ENCODE measurements around the gene CNTN5.

CNTN5 gene

GRCh38 chr11:100188137-100188783 lies 1167.5 kb downstream of the CNTN5 start:
- H3K4me3 ChIP-seq (ENCODE audit: insufficient read depth in 1 of 2, low read depth in 1 of 2, low read length in 2 of 2), result no peak overlapping the region

GRCh38 chr11:100190395-100190794 lies 1169.6 kb downstream of the CNTN5 start:
- no peak overlapping the region for H3K14ac ChIP-seq (ENCODE audit: low read length in 2 of 2)
- H3K79me1 ChIP-seq (replicated peaks; ENCODE audit: low read length, poor library complexity, severe bottlenecking), result no peaks in the 10 kb centered on the region
- DNase-seq, result no peak
- H2BK120ac ChIP-seq (ENCODE audit: low read depth, low read length), result no peak overlapping the region
- H3K27ac ChIP-seq (ENCODE audit: low read length, poor library complexity, severe bottlenecking), result no peak overlapping the region
- no peaks in the 10 kb centered on the region for H3K36me3 ChIP-seq (ENCODE audit: control insufficient read depth in 1 of 2, insufficient read depth in 2 of 2, low read depth in 1 of 2, low read length in 2 of 2)
- WGBS, result 80% methylated on average over 2 of the region's 3 CpGs
- no peak overlapping the region for H2BK12ac ChIP-seq (ENCODE audit: low read length in 2 of 2)
- H3K9me3 ChIP-seq (ENCODE audit: control insufficient read depth, low read length), result no peaks in the 10 kb centered on the region
- H3K4me1 ChIP-seq (ENCODE audit: control insufficient read depth, insufficient read depth, low read depth, low read length), result no peaks in the 10 kb centered on the region
- H3K27me3 ChIP-seq (ENCODE audit: control insufficient read depth in 1 of 2, insufficient read depth in 1 of 2, low read length in 2 of 2), result no peaks in the 10 kb centered on the region
- H2BK15ac ChIP-seq (ENCODE audit: low read depth, poor library complexity, severe bottlenecking), result no peak overlapping the region
- no peak overlapping the region for H2AFZ ChIP-seq (ENCODE audit: low read depth, low read length)
- H3K4ac ChIP-seq (ENCODE audit: low read depth in 1 of 2, low read length in 2 of 2), result no peak overlapping the region
- no peak overlapping the region for H3K23ac ChIP-seq (ENCODE audit: low read length in 2 of 2)
- H4K91ac ChIP-seq (ENCODE audit: low read length), result no peak overlapping the region
- H3K9ac ChIP-seq (ENCODE audit: low read length), result no peak overlapping the region
- H4K8ac ChIP-seq (ENCODE audit: low read length), result no peak overlapping the region
- H3K4me2 ChIP-seq (ENCODE audit: low read length, poor library complexity, severe bottlenecking), result no peak overlapping the region
- H3K18ac ChIP-seq (ENCODE audit: low read depth in 1 of 2, low read length in 2 of 2), result no peak overlapping the region
- no peak overlapping the region for H2BK5ac ChIP-seq (ENCODE audit: low read depth, low read length, poor library complexity, severe bottlenecking)
- H3K4me3 ChIP-seq (ENCODE audit: insufficient read depth in 1 of 2, low read depth in 1 of 2, low read length in 2 of 2), result no peak overlapping the region
- H2AK5ac ChIP-seq (ENCODE audit: low read length, severe bottlenecking), result no peak overlapping the region

More at GRCh38 chr11:100188137-100188783, 1167.5 kb downstream of the CNTN5 start:
- no peak overlapping the region for H2BK120ac ChIP-seq (ENCODE audit: low read depth, low read length)
- WGBS, result 92% methylated on average over 6 of the region's 6 CpGs
- no peak overlapping the region for H2AK5ac ChIP-seq (ENCODE audit: low read length, severe bottlenecking)
- H2AFZ ChIP-seq (ENCODE audit: low read depth, low read length), result no peak overlapping the region
- H4K8ac ChIP-seq (ENCODE audit: low read length), result no peak overlapping the region
- H3K4ac ChIP-seq (ENCODE audit: low read depth in 1 of 2, low read length in 2 of 2), result no peak overlapping the region
- H3K18ac ChIP-seq (ENCODE audit: low read depth in 1 of 2, low read length in 2 of 2), result no peak overlapping the region
- no peaks in the 10 kb centered on the region for H3K27me3 ChIP-seq (ENCODE audit: control insufficient read depth in 1 of 2, insufficient read depth in 1 of 2, low read length in 2 of 2)
- no peak overlapping the region for H2BK12ac ChIP-seq (ENCODE audit: low read length in 2 of 2)
- no peaks in the 10 kb centered on the region for H3K4me1 ChIP-seq (ENCODE audit: control insufficient read depth, insufficient read depth, low read depth, low read length)
- H4K91ac ChIP-seq (ENCODE audit: low read length), result no peak overlapping the region
- no peaks in the 10 kb centered on the region for H3K36me3 ChIP-seq (ENCODE audit: control insufficient read depth in 1 of 2, insufficient read depth in 2 of 2, low read depth in 1 of 2, low read length in 2 of 2)
- H3K9ac ChIP-seq (ENCODE audit: low read length), result no peak overlapping the region
- H3K9me3 ChIP-seq (ENCODE audit: control insufficient read depth, low read length), result no peaks in the 10 kb centered on the region
- no peak overlapping the region for H2BK15ac ChIP-seq (ENCODE audit: low read depth, poor library complexity, severe bottlenecking)
- no peak overlapping the region for H3K14ac ChIP-seq (ENCODE audit: low read length in 2 of 2)
- H3K23ac ChIP-seq (ENCODE audit: low read length in 2 of 2), result no peak overlapping the region
- no peaks in the 10 kb centered on the region for H3K79me1 ChIP-seq (replicated peaks; ENCODE audit: low read length, poor library complexity, severe bottlenecking)
- peak; percentile 15 for DNase-seq
- H2BK5ac ChIP-seq (ENCODE audit: low read depth, low read length, poor library complexity, severe bottlenecking), result no peak overlapping the region
- no peak overlapping the region for H3K27ac ChIP-seq (ENCODE audit: low read length, poor library complexity, severe bottlenecking)
- no peak overlapping the region for H3K4me2 ChIP-seq (ENCODE audit: low read length, poor library complexity, severe bottlenecking)

- Histone ChIP-seq H3K36me3 (ENCODE audit: control insufficient read depth in 1 of 2, insufficient read depth in 2 of 2, low read depth in 1 of 2, low read length in 2 of 2) (no peaks in the 10 kb centered on the region), H3K27ac (ENCODE audit: low read length, poor library complexity, severe bottlenecking) (no peak overlapping the region), H3K9ac (ENCODE audit: low read length) (no peak overlapping the region), H3K4ac (ENCODE audit: low read depth in 1 of 2, low read length in 2 of 2) (no peak overlapping the region), H2BK5ac (ENCODE audit: low read depth, low read length, poor library complexity, severe bottlenecking) (no peak overlapping the region), H2BK15ac (ENCODE audit: low read depth, poor library complexity, severe bottlenecking) (no peak overlapping the region), H4K91ac (ENCODE audit: low read length) (no peak overlapping the region), H3K4me2 (ENCODE audit: low read length, poor library complexity, severe bottlenecking) (no peak overlapping the region), H2AK5ac (ENCODE audit: low read length, severe bottlenecking) (no peak overlapping the region), H2AFZ (ENCODE audit: low read depth, low read length) (no peak overlapping the region), H3K27me3 (ENCODE audit: control insufficient read depth in 1 of 2, insufficient read depth in 1 of 2, low read length in 2 of 2) (no peaks in the 10 kb centered on the region), H3K79me1 (replicated peaks; ENCODE audit: low read length, poor library complexity, severe bottlenecking) (no peaks in the 10 kb centered on the region), H3K18ac (ENCODE audit: low read depth in 1 of 2, low read length in 2 of 2) (no peak overlapping the region), H2BK120ac (ENCODE audit: low read depth, low read length) (no peak overlapping the region), H3K9me3 (ENCODE audit: control insufficient read depth, low read length) (no peaks in the 10 kb centered on the region), H3K23ac (ENCODE audit: low read length in 2 of 2) (no peak overlapping the region), H4K8ac (ENCODE audit: low read length) (no peak overlapping the region), H2BK12ac (ENCODE audit: low read length in 2 of 2) (no peak overlapping the region), H3K4me3 (ENCODE audit: insufficient read depth in 1 of 2, low read depth in 1 of 2, low read length in 2 of 2) (no peak overlapping the region), H3K4me1 (ENCODE audit: control insufficient read depth, insufficient read depth, low read depth, low read length) (no peaks in the 10 kb centered on the region), H3K14ac (ENCODE audit: low read length in 2 of 2) (no peak overlapping the region)
- DNase-seq, result peak; percentile 3
- 100% methylated on average over 1 of the region's 1 CpG for WGBS
These were observed 1171.4 kb downstream of the CNTN5 start for GRCh38 chr11:100192181-100192580.

GRCh38 chr11:100203789-100204188 lies 1183.0 kb downstream of the CNTN5 start:
- Histone ChIP-seq H2BK12ac (ENCODE audit: low read length in 2 of 2) (no peak overlapping the region), H4K8ac (ENCODE audit: low read length) (no peak overlapping the region), H3K4me3 (ENCODE audit: insufficient read depth in 1 of 2, low read depth in 1 of 2, low read length in 2 of 2) (no peak overlapping the region), H3K27ac (ENCODE audit: low read length, poor library complexity, severe bottlenecking) (no peak overlapping the region), H2BK120ac (ENCODE audit: low read depth, low read length) (no peak overlapping the region), H3K36me3 (ENCODE audit: control insufficient read depth in 1 of 2, insufficient read depth in 2 of 2, low read depth in 1 of 2, low read length in 2 of 2) (no peaks in the 10 kb centered on the region), H2AFZ (ENCODE audit: low read depth, low read length) (no peak overlapping the region), H3K9ac (ENCODE audit: low read length) (no peak overlapping the region), H3K4me1 (ENCODE audit: control insufficient read depth, insufficient read depth, low read depth, low read length) (no peaks in the 10 kb centered on the region), H3K4ac (ENCODE audit: low read depth in 1 of 2, low read length in 2 of 2) (no peak overlapping the region), H3K23ac (ENCODE audit: low read length in 2 of 2) (no peak overlapping the region), H3K27me3 (ENCODE audit: control insufficient read depth in 1 of 2, insufficient read depth in 1 of 2, low read length in 2 of 2) (no peaks in the 10 kb centered on the region), H3K4me2 (ENCODE audit: low read length, poor library complexity, severe bottlenecking) (no peak overlapping the region), H3K9me3 (ENCODE audit: control insufficient read depth, low read length) (no peaks in the 10 kb centered on the region), H3K18ac (ENCODE audit: low read depth in 1 of 2, low read length in 2 of 2) (no peak overlapping the region), H4K91ac (ENCODE audit: low read length) (no peak overlapping the region), H2BK5ac (ENCODE audit: low read depth, low read length, poor library complexity, severe bottlenecking) (no peak overlapping the region), H3K79me1 (replicated peaks; ENCODE audit: low read length, poor library complexity, severe bottlenecking) (no peaks in the 10 kb centered on the region), H3K14ac (ENCODE audit: low read length in 2 of 2) (no peak overlapping the region), H2BK15ac (ENCODE audit: low read depth, poor library complexity, severe bottlenecking) (no peak overlapping the region), H2AK5ac (ENCODE audit: low read length, severe bottlenecking) (no peak overlapping the region)
- WGBS, result 86% methylated on average over 1 of the region's 2 CpGs
- DNase-seq, result no peak

Measured in mesenchymal stem cell (in vitro differentiated cells and primary cell).